ENCODE data around the gene STEAP2.

GRCh38 chr7:90216771-90217170, 5.2 kb downstream of the STEAP2 start:
- TF ChIP-seq, protein P1, sequence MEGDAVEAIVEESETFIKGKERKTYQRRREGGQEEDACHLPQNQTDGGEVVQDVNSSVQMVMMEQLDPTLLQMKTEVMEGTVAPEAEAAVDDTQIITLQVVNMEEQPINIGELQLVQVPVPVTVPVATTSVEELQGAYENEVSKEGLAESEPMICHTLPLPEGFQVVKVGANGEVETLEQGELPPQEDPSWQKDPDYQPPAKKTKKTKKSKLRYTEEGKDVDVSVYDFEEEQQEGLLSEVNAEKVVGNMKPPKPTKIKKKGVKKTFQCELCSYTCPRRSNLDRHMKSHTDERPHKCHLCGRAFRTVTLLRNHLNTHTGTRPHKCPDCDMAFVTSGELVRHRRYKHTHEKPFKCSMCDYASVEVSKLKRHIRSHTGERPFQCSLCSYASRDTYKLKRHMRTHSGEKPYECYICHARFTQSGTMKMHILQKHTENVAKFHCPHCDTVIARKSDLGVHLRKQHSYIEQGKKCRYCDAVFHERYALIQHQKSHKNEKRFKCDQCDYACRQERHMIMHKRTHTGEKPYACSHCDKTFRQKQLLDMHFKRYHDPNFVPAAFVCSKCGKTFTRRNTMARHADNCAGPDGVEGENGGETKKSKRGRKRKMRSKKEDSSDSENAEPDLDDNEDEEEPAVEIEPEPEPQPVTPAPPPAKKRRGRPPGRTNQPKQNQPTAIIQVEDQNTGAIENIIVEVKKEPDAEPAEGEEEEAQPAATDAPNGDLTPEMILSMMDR (IDR thresholded peaks at IDR 0.05; ENCODE audit: low read depth, low read length, poor library complexity, severe bottlenecking): no peak
- TF ChIP-seq EZH2phosphoT487 (IDR thresholded peaks at IDR 0.05; ENCODE audit: borderline replicate concordance, low read length): no peak
